Upper lobe of right lung (tissue), 1 donor: ENCODE data around the gene ZEB2. TPM values are rescaled to one million over a fixed set of nuclear protein-coding genes. Genes with fewer than 3 reads are reported as not detected.

Experiments used
- ATAC-seq: fragments of 200-7000 bp; cut with Tn5 transposase; one replicate; pipeline ENCODE4 v1.9.1; 2020; ENCODE audit warnings: mild to moderate bottlenecking, moderate library complexity
- DNase-seq: peaks from one replicate; pipeline ENCODE4 v3.0.0-alpha.2; 2020
- H3K27ac ChIP-seq: fragments of 200-600 bp; one replicate; pipeline ENCODE4 v1.8.0; 2022
- H3K27me3 ChIP-seq: fragments of 200-600 bp; one replicate; pipeline ENCODE4 v1.8.0; 2022; ENCODE audit warnings: mild to moderate bottlenecking
- H3K36me3 ChIP-seq: fragments of 200-600 bp; one replicate; pipeline ENCODE4 v1.8.0; 2022
- H3K4me1 ChIP-seq: fragments of 200-600 bp; one replicate; pipeline ENCODE4 v1.8.0; 2022
- H3K4me3 ChIP-seq: fragments of 200-600 bp; one replicate; pipeline ENCODE4 v1.8.0; 2022; ENCODE audit warnings: mild to moderate bottlenecking
- H3K9me3 ChIP-seq: fragments of 200-600 bp; one replicate; pipeline ENCODE4 v1.8.0; 2022
- intact Hi-C: fragments of 100-400 bp; cut with DNase I; formaldehyde crosslinking; loops from one replicate; pipeline ENCODE4 v1.11.0; 2022
- total RNA-seq: library from RNA; stranded (reverse); fragmentation: NEBNext Ultra II Directional; extraction: Animal tissue kit (Norgen Biotek cat#: 25700); gene quantifications from one replicate; pipeline ENCODE4 v1.2.1, GENCODE V29; 2021
- TF ChIP-seq, protein P1 (sequence below): fragments of 200-600 bp; IDR thresholded peaks from one replicate; pipeline ENCODE4 v1.8.0; 2022; ENCODE audit warnings: antibody characterized with exemption
- donor health status: DM: no; HTN: yes; CAD: no; lungs with severe emphysema.

The ZEB2 gene
- total RNA-seq, 1 donor from 2014 or later, result 178 TPM

DNA sequence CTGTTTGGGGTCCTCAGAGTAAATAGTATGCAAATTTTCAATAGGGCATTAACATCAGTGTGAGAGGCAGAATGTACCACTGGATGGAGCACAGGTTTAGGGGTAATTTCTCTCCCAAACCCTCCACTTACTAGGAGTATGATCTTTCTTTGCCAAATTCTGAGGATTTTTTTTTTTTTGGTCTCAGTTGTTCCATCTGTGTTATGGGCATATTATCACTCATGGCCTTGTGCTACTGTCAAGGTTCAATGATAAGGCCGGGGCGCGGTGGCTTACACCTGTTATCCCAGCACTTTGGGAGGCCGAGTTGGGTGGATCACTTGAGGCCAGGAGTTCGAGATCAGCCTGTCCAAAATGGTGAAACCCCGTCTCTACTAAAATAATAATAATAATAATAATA lies 30.2 kb upstream of the ZEB2 start:
- DNase-seq (no peak), ATAC-seq (no peak)
- no peaks in the 10 kb centered on the region for H3K27me3 ChIP-seq
- no peaks in the 10 kb centered on the region for H3K9me3 ChIP-seq
- intact Hi-C loops, result no loop called here
- H3K36me3 ChIP-seq, result no peaks in the 10 kb centered on the region
- TF ChIP-seq, protein P1, sequence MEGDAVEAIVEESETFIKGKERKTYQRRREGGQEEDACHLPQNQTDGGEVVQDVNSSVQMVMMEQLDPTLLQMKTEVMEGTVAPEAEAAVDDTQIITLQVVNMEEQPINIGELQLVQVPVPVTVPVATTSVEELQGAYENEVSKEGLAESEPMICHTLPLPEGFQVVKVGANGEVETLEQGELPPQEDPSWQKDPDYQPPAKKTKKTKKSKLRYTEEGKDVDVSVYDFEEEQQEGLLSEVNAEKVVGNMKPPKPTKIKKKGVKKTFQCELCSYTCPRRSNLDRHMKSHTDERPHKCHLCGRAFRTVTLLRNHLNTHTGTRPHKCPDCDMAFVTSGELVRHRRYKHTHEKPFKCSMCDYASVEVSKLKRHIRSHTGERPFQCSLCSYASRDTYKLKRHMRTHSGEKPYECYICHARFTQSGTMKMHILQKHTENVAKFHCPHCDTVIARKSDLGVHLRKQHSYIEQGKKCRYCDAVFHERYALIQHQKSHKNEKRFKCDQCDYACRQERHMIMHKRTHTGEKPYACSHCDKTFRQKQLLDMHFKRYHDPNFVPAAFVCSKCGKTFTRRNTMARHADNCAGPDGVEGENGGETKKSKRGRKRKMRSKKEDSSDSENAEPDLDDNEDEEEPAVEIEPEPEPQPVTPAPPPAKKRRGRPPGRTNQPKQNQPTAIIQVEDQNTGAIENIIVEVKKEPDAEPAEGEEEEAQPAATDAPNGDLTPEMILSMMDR, result no peak
- no peak overlapping the region for H3K27ac ChIP-seq
- no peaks in the 10 kb centered on the region for H3K4me1 ChIP-seq
- no peak overlapping the region for H3K4me3 ChIP-seq

- TF ChIP-seq, protein P1, result no peak
- intact Hi-C loops, result no loop called here
- H3K4me3 ChIP-seq, result no peak overlapping the region
- H3K27me3 ChIP-seq, result no peaks in the 10 kb centered on the region
- no peak for ATAC-seq
- H3K27ac ChIP-seq, result no peak overlapping the region
- no peaks in the 10 kb centered on the region for H3K9me3 ChIP-seq
- no peak for DNase-seq
- no peaks in the 10 kb centered on the region for H3K4me1 ChIP-seq
- no peaks in the 10 kb centered on the region for H3K36me3 ChIP-seq
These were observed 28.7 kb upstream of the ZEB2 start for GRCh38 chr2:144548532-144549191.

DNA sequence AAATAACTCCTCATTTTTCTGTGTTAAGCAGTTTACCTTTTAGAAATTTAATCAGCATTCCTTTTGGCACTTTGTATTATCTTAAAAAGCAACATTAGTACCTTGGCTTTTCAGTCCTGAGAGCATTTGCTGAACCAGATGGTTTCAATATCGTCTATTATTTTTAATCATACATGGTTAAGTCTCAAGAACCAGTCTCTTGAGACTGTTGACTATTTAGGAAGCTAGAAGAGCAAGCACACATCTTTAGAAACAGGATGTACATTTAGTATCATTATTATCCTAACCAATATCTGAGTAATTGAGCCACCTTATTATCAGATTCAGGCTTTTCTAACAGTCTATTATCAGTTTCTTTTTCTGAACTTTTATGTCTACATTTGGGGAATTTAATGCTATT lies 28.2 kb upstream of the ZEB2 start:
- Histone ChIP-seq H3K27me3 (no peaks in the 10 kb centered on the region), H3K36me3 (no peaks in the 10 kb centered on the region), H3K4me1 (no peaks in the 10 kb centered on the region), H3K9me3 (no peaks in the 10 kb centered on the region), H3K4me3 (no peak overlapping the region), H3K27ac (no peak overlapping the region)
- DNase-seq (no peak), ATAC-seq (no peak)
- intact Hi-C loops, result no loop called here
- TF ChIP-seq, protein P1, result no peak

DNA sequence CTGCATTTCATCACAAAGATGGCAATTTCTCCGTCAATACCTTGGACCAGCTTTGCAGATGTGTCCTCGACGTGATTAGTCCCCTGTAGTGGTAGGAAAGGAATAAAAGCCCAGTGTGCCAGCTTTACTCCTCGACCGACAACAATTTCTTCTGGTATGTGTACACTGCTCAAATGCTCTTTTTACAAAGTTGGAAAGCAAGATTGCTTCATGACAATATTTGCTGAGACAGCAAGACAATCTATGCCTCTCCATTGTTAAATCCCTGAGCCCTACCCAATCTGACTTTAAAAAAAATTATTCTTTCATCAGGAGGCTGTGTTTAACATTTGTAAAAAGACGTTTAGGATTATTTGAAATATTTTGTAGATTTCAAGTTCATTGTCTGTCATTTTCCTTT lies 27.6 kb upstream of the ZEB2 start:
- DNase-seq, result no peak
- H3K27ac ChIP-seq, result no peak overlapping the region
- ATAC-seq, result no peak

GRCh38 chr2:144546933-144547332 lies 27.0 kb upstream of the ZEB2 start:
- ATAC-seq, result no peak
- Histone ChIP-seq H3K36me3 (no peaks in the 10 kb centered on the region), H3K27me3 (no peaks in the 10 kb centered on the region), H3K9me3 (no peaks in the 10 kb centered on the region), H3K27ac (no peak overlapping the region), H3K4me1 (no peaks in the 10 kb centered on the region), H3K4me3 (no peak overlapping the region)
- intact Hi-C loops, result no loop called here
- TF ChIP-seq, protein P1, result no peak
- no peak for DNase-seq

More for the DNA sequence above, 27.6 kb upstream of the ZEB2 start:
- Histone ChIP-seq H3K27me3 (no peaks in the 10 kb centered on the region), H3K9me3 (no peaks in the 10 kb centered on the region), H3K4me1 (no peaks in the 10 kb centered on the region), H3K36me3 (no peaks in the 10 kb centered on the region), H3K4me3 (no peak overlapping the region)
- TF ChIP-seq, protein P1, result no peak
- intact Hi-C loops, result no loop called here

DNA sequence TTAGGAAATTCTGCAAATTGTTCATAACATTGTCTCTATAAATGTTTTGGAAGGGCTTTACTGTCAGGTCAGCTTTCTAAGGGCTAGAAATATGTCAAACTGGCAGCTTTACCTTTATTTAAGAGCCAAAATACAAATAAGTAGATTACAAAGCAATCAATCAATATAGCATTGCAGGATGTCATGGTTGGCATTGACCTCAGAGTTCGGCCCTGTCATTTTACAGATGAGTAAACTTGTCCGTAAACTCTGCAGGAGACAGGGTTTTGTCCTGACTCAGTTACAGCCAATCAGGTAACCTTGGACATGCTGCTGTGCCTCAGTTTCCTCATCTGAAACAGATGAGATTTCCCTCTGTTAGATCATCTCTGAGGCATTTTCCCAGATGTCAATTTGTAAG lies 25.9 kb upstream of the ZEB2 start:
- no peaks in the 10 kb centered on the region for H3K36me3 ChIP-seq
- no peaks in the 10 kb centered on the region for H3K4me1 ChIP-seq
- ATAC-seq (no peak), DNase-seq (no peak)
- H3K27ac ChIP-seq, result no peak overlapping the region
- H3K27me3 ChIP-seq, result no peaks in the 10 kb centered on the region
- no peaks in the 10 kb centered on the region for H3K9me3 ChIP-seq
- TF ChIP-seq, protein P1, result no peak
- intact Hi-C loops, result no loop called here
- H3K4me3 ChIP-seq, result no peak overlapping the region
